ENCODE measurements around the gene YARS1.

Gene YARS1

DNA sequence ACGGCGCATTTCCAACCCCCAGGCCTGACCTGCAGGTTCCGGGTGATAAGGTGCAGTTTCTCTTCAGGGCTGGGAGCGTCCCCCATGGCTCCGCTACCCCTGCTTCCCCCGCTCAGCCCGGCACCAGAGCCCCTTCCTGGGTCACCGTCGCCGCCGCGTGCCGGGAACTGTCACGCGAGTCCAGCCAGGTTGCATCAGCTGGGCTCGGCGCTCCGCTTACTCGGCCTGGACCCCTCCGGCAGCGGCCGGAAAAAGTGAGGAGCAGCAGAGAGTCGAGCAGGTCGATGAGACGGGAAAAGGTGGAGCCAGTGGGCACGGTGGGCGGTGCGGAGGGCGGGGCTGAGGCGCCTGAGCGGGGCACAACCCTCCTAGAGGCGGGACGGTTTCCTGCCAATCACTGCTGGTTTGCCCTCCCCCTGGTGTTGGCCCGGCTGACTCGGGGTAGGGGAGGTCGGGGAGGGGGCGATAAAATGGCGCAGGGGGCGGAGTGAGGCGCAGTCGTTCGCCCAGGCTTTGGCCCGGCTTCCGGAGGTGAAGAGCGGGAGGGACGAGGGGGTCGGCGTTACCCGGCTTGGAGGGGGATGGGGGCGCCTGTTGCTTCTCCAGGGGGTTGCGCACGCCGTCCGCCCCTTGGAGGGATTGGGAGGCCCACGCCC, at the start of gene YARS1, which contains the start of gene S100PBP:
YARS1 (minus strand) TSS at position 200 of the 656 bp plus-strand sequence; CDS start at position 86, 114 bp downstream.
S100PBP (plus strand) TSS at position 495 of the 656 bp plus-strand sequence. CDS start 8,447 bp downstream, outside the sequence.
- peak; percentile 86 to 98 for DNase-seq

DNA sequence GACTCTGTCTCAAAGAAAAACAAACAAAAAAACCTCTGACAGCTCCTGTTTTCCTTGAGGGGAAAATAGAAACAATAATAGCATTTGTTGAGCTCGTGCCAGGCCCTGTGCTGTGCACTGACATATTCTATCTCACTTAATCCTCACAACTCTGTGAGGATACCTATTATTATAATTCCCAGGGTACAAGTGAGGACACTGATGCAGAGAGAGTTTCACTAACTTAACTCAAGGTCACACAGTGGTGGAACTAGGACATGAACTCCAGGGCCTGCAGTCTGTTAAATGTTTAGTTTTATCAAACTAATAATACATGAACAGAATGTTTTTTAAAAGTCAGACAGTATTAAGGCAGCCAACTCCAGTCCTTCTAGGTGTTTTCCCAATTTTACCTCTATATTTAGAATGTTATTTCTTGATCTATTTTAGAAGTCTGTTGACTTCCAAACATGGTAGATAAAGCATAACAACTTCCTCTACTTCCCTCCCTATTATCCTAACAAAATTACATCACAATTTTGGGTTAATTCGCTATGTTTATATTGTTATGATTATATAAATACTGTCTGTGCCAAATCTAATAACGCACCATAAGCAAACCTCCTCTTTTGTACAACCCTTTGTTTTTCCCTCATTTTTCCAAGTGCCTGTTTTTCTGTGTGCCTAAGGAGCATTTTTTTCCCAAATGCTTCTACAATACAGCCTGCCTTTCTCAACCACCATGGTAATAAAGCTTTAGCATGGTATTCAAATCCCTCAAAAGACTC, 48.7 kb upstream of the YARS1 start:
- DNase-seq, result no peak

DNA sequence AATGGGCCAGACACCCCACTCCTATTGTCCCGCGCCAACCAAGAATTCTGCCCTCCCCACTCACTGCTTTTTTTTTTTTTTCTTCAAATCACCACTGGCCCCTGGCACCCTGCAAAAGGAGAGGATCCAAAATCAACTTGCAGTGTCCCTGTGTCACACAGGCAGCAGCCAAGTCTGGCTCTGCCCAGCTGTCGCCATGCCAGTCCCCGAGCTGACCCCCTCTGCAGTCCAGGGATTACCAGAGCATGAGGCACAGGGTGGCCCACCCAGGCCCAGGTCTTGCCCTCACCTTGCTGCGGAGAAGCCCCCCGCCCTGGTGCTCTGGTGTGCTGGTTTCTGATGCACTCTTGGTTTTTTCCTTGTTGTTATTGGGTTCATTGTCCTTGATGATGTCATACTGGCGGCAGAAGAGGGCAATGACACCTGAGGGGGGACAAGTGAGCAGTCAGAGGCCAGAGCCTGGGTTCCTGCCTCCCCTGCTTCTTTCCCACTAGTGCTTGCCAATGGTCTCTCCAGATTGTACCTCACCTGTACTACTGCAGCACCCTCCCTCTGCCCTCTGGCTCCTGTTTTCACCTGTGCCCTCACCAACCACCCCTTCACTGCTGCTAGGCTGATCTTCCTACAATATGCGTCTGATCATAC, 47.3 kb upstream of the YARS1 start:
- no peak for DNase-seq

DNA sequence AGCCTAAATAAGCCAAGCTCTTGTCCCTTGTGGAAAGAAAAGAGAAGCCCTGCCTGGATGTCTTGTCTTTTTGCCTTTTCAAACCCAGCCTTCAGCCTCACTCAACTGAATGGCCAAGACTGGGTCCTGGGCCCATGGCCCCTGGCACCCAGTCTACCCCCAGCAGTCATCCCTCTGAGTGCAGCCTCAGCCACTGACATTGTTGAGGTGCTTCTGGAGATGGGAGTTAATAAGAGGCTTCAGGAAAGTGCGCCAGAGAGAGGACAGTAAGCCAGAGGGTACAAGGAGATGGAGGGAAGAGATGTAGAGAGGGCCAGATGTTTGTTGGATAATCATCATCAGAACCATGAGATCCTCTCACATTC, 46.7 kb upstream of the YARS1 start:
- no peak for DNase-seq

GRCh38 chr1:32863218-32863880, 46.2 kb upstream of the YARS1 start:
- DNase-seq, result no peak

DNA sequence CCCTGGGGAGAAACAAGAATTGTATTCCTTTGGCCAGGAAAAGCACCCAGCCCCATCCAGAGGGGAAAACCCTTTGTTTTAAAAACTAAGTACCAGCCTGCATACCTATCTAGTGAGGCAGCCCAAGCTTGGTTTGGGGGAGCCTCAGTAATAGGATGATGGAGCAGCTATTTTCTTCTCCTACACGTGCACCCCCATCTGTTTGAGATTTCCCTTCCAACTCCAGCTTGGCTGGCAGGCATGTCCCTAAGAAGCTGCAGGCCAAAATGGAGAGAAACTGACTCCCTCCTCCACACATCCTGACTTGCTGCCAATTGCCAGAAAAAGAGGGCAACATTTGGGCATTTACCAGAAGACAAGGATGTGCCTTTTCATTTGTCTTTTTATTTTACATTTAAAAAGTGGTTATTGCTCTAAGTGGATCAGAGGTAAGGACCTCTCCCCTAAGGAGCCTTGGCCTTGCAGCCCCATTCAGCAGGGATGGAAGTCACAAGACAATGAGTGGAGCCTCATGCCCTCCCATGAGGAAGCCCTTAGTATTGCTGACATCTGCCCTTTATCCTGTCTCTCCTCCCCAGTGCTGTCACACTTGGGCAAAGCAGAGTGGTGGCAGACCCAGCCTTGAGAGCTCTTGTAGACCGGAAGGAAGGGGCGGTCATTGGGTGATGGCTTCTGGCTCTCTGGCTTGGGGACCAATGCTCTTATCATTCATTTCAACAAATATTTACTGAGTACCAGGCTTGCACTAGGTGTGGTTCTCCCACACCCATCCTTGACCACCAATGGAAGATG, 44.9 kb upstream of the YARS1 start:
- peak; percentile 65 to 77 for DNase-seq

DNA sequence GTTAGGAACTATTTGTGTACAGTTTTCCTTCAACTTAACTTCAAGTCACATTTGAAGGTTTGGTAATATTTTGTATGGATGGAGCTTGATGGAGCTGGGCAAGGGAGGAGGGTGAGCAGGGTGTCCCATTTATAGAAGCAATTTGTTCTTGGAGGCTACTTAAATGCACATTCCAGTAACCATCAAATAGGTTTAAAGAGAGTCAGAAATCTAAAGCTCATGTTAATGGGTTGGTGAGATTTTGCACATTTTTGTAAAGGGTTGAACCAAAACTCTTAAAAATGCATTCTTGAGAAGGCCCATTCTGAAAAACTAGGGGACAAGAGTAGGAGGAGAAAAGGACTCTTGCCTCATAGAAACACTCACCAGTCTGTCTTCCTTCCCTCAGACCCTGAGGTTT, 43.4 kb upstream of the YARS1 start:
- no peak for DNase-seq

- no peak for DNase-seq
Observed at GRCh38 chr1:32859915-32860314, 42.8 kb upstream of the YARS1 start.

DNA sequence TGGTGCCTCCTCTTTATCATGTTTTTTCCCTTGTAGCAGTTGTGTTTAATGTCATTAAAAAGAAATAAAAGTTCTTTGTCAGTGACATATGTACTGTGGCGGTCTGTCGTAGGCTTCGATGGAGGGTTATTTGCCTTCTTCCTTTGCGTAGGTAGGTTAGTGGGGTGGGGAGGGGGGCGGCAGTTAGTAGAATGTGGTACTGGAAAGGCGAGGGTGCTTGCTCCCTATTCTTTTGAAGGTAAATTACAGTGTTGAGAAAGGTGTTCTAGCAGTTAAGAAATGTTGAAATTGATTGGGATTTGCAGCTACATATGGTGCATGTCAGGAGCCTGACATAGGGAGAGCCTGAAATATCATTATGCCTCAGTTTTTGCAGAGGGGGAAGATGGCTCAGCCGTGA, 41.6 kb upstream of the YARS1 start:
- DNase-seq, result no peak

DNA sequence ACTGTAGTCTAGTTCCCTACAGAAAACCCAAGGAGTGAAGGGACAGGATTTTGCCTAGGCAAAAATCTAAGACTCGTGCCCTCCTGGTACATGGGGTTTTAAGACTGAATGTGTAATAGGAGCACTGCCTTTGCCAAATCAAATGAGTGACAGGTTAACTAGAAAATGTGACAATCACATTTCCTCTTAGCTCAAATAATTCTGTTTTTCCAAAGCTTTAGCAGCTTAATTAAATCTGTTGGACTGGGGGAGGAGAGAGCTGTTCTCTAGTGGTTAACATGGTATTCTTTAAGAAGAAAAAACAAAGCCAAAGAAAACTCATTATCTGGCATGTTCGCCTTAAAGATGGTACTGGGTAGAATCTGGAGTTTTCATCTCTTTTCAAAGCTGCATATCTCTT, 41.0 kb upstream of the YARS1 start:
- no peak for DNase-seq

- DNase-seq, result no peak
Observed at GRCh38 chr1:32855861-32856617, 38.9 kb upstream of the YARS1 start.

- DNase-seq, result no peak
Observed at GRCh38 chr1:32848354-32849063, 31.4 kb upstream of the YARS1 start.

- DNase-seq, result no peak
Observed at GRCh38 chr1:32831878-32832277, 14.7 kb upstream of the YARS1 start.

GRCh38 chr1:32830092-32830852, 13.1 kb upstream of the YARS1 start:
- DNase-seq, result no peak

DNA sequence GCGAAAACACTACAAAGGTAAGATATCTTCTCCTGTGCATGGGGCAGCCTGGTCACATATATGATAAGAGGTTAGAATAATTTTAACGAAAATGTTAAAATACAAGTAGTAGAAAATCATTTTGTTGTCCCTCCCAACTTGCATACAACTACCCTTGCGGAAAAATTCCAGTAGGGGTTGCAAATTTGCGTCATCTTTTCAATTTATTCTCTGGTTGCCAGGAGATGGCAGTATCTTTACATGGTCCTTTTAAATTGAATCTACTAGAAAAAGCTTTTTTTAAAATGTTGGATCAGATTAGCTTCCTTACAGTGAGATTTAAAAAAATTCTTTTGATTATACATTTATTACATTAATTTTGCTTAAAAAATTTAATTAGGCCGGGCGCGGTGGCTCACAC, 11.2 kb upstream of the YARS1 start:
- DNase-seq, result peak in 1 of 2 experiments; percentile 8

GRCh38 chr1:32825181-32825580, 8.0 kb upstream of the YARS1 start:
- DNase-seq, result no peak

DNA sequence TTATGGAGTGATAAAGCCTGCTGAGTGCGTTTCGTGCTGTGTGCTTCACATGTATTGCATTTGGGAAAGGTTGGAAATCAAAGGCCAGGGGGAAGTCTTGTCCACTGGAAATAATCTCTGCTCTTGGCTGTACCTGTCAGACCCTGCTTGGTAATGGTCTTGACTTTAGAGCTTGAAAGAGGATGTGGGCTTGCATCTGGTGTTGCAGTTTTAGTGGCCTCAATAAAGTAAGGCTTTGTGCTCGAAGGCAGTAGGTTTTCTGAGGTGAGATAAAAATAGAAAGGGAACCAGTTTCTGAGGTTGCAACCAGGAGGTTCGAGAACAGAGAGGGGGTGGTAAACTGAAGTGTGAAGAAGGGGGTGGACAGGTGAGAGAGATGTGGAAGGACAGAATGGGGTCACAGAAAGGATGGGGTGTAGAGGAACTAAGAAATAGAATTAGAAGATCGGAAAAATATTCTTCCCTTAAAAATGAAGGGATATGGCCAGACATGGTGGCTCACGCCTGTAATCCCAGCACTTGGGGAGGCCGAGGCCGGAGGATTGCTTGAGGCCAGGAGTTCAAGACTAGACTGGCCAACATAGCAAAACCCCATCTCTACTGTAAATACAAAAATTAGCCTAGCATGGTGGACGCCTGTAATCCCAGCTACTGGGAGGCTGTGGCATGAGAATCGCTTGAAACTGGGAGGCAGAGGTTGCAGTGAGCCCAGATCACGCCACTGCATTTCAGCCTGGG, 1.8 kb upstream of the YARS1 start:
- no peak for DNase-seq

GRCh38 chr1:32817815-32818786, 943 bp upstream of the YARS1 start:
- DNase-seq, result peak in 1 of 2 experiments; percentile 25

All from cerebellar nuclear complex (tissue), 1 donor.